ENCODE measurements around the gene CLDN19. TPM values are rescaled to one million over a fixed set of nuclear protein-coding genes. Genes with fewer than 3 reads are reported as not detected.

The CLDN19 gene
- total and polyA plus RNA-seq, 12 donors = 0.20 to 0.91 TPM; not detected in 10

DNA sequence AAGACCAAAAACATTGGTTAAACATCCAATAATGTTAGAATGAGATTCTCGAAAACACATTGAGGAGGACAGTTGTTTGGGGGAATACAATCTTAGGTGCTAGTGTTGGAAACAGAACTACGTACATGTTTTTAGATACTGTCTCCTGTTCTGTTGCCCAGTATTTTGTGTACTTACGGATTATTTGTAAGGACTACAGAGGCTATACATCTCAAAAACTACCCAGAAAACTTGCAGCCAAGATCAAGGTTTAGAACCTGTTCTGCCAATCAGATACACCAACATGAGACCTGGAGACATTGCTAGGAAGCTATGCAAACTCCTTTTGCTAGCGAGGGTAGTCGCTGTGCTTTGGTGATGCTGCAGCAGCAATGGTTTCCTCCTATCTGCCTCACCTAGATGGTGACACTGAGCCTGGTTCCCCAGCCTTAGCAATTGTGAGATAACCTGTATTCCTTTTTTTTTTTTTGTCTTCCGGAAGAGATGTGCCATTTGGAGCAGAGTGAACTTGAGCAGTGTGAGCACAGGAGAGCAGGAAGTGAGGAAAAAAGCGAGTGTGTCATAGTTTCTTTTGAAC lies 36.1 kb downstream of the CLDN19 start:
- intact Hi-C loops (cut with DNase I) = no loop called here
- no peak overlapping the region for H3K27ac ChIP-seq
- H3K27me3 ChIP-seq = no peaks in the 10 kb centered on the region
- H3K4me1 ChIP-seq (replicated peaks in 1 of 2) = no peaks in the 10 kb centered on the region
- 93 to 96% (median 96%) methylated on average over 7 of the region's 7 CpGs for WGBS, 4 donors
- DNase-seq = no peak
- H3K4me3 ChIP-seq = no peak overlapping the region
- no peaks in the 10 kb centered on the region for H3K9me3 ChIP-seq (replicated peaks in 1 of 3)
- peaks cover 0 to 57% of the 10 kb centered on the region in 2 donors for H3K36me3 ChIP-seq (replicated peaks in 1 of 2)
- no peak for TF ChIP-seq POLR2A (IDR thresholded peaks at IDR 0.05)
- TF ChIP-seq, protein P1, sequence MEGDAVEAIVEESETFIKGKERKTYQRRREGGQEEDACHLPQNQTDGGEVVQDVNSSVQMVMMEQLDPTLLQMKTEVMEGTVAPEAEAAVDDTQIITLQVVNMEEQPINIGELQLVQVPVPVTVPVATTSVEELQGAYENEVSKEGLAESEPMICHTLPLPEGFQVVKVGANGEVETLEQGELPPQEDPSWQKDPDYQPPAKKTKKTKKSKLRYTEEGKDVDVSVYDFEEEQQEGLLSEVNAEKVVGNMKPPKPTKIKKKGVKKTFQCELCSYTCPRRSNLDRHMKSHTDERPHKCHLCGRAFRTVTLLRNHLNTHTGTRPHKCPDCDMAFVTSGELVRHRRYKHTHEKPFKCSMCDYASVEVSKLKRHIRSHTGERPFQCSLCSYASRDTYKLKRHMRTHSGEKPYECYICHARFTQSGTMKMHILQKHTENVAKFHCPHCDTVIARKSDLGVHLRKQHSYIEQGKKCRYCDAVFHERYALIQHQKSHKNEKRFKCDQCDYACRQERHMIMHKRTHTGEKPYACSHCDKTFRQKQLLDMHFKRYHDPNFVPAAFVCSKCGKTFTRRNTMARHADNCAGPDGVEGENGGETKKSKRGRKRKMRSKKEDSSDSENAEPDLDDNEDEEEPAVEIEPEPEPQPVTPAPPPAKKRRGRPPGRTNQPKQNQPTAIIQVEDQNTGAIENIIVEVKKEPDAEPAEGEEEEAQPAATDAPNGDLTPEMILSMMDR (IDR thresholded peaks at IDR 0.05) = no peak

DNA sequence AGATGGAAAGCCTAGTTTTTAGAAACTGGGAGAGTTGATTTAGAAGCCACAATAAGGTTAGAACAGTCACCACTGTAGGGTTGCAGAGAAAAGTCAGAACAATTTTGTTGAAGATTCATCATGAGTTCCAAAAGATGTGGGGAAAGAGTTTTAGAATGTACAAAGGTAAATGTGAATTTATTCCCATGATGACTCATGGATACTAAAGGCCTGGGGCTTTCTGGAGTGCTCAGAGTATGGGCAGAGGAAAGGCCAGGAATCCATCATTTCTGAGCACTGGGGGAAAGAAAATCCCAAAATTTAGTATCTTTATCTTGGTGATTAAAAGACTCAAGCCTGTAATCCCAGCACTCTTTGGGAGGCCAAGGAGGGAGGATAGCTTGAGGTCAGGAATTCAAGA lies 40.0 kb downstream of the CLDN19 start:
- Histone ChIP-seq H3K4me3 (no peak overlapping the region), H3K36me3 (replicated peaks in 1 of 2) (peaks cover 0 to 83% of the 10 kb centered on the region in 2 donors), H3K9me3 (replicated peaks in 1 of 3) (no peaks in the 10 kb centered on the region), H3K4me1 (replicated peaks in 1 of 2) (no peaks in the 10 kb centered on the region), H3K27ac (no peak overlapping the region), H3K27me3 (no peaks in the 10 kb centered on the region)
- TF ChIP-seq, protein P1 (IDR thresholded peaks at IDR 0.05) = no peak
- TF ChIP-seq POLR2A (IDR thresholded peaks at IDR 0.05) = no peak
- intact Hi-C loops (cut with DNase I) = no loop called here
- DNase-seq = no peak

DNA sequence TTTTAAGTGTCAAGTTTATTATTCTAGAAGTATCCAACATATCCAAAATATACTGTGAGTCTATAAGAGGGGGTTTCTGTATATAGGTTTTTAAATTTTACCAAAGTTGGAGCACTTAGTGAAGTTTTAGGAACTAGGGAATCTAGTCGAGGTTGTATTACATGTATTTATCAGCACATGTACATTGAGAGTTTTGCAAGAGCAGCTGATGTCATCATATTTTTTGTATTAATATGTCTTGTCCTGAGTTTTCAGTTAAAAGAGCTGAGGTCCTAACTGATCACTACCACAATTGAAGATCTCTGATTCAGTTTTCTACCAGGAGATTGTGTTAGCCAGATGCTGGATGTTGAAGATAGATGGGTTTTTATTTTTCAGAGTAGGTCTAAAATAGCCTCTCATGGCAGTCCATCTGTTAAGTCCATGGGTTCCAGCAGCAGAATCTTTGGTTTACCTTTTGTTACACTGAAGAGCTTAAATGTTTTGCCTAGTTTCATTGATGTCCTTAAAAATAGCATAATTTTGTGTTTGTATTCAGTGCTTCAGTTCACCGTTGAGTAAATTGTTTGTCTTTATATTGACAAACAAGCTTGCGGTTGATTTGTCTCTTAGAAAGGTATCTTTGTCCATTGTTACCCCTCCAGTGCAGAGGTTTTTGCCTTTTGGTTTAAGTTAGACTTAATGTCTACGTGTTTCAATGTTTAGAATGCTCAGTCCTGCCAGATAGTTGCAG lies 41.8 kb downstream of the CLDN19 start:
- peaks cover 0 to 71% of the 10 kb centered on the region in 2 donors for H3K36me3 ChIP-seq (replicated peaks in 1 of 2)
- intact Hi-C loops (cut with DNase I) = no loop called here
- H3K9me3 ChIP-seq (replicated peaks in 1 of 3) = no peaks in the 10 kb centered on the region
- no peak overlapping the region for H3K27ac ChIP-seq
- no peak overlapping the region for H3K4me3 ChIP-seq
- 88 to 92% (median 90%) methylated on average over 4 of the region's 4 CpGs for whole genome bisulfite sequencing, 4 donors
- H3K4me1 ChIP-seq (replicated peaks in 1 of 2) = no peaks in the 10 kb centered on the region
- no peaks in the 10 kb centered on the region for H3K27me3 ChIP-seq
- no peak for DNase-seq
- TF ChIP-seq POLR2A (IDR thresholded peaks at IDR 0.05) = no peak
- TF ChIP-seq, protein P1 (IDR thresholded peaks at IDR 0.05) = no peak

DNA sequence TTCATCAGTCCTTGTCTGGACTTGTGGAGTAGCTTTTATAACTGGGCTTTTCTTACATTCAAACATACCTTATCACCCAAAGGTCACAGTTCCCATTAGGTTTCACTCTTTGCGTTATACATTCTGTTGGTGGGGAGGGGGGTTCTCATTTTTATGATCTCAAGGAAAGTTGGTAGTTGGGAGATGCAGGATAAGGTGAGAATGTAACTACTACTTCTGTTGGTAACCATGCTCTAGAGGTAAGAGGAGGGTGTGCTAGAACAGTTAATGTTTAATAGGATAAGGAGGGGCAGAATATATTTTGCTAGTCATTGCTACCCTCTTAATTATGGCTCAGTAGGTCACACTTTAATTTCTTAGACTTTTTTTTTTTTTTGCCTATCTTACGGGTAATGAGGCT lies 47.1 kb downstream of the CLDN19 start:
- Histone ChIP-seq H3K9me3 (replicated peaks in 1 of 3) (no peaks in the 10 kb centered on the region), H3K4me3 (no peak overlapping the region), H3K27me3 (no peaks in the 10 kb centered on the region), H3K4me1 (replicated peaks in 1 of 2) (peaks cover 0 to 45% of the 10 kb centered on the region in 2 donors), H3K27ac (no peak overlapping the region), H3K36me3 (replicated peaks in 1 of 2) (peaks cover 0 to 19% of the 10 kb centered on the region in 2 donors)
- DNase-seq = no peak
- intact Hi-C loops (cut with DNase I) = no loop called here
- WGBS, 4 donors = 85 to 100% (median 90%) methylated on average over 2 of the region's 2 CpGs
- TF ChIP-seq POLR2A (IDR thresholded peaks at IDR 0.05) = no peak
- TF ChIP-seq, protein P1 (IDR thresholded peaks at IDR 0.05) = no peak
